ENCODE measurements around the gene PSTPIP2. TPM values are rescaled to one million over a fixed set of nuclear protein-coding genes. Genes with fewer than 3 reads are reported as not detected.
A peak's percentile ranks its signal among the peaks of the same experiment; 100 is the strongest.
"Not testable (repeated sequence)": the region's sequence is repeated elsewhere in the genome, so short reads cannot be mapped to it uniquely, and the experiment has no call there.

PSTPIP2 gene
- total RNA-seq, 2 experiments from 2014 or later, result 14.3 TPM

- H3K4me3 Mint-ChIP-seq, result peak overlapping the region; percentile 73
- H3K4me1 Mint-ChIP-seq (ENCODE audit: low read depth), result peaks cover 39% of the 10 kb centered on the region
- H3K36me3 Mint-ChIP-seq (ENCODE audit: low read depth), result peaks cover 10% of the 10 kb centered on the region
- intact Hi-C loops (cut with micrococcal nuclease), result loop anchor here (1.0 kb wide), 2 partner anchors 24 to 75 kb away; no protein-coding TSS in a partner anchor
- H3K27ac Mint-ChIP-seq, result peak overlapping the region; percentile 88
- no peaks in the 10 kb centered on the region for H3K27me3 Mint-ChIP-seq (ENCODE audit: low read depth)
- CTCF ChIA-PET, result interaction anchor here (0.7 to 3.2 kb wide), 5 partner anchors 16 to 439 kb away, joined by 3 to 12 read pairs (median 3); no protein-coding TSS in a partner anchor
- H3K9me3 Mint-ChIP-seq, result peaks cover 18% of the 10 kb centered on the region
- peak; percentile 41 for DNase-seq
Measured at GRCh38 chr18:45998244-45998643, 73.8 kb downstream of the PSTPIP2 start.

DNA sequence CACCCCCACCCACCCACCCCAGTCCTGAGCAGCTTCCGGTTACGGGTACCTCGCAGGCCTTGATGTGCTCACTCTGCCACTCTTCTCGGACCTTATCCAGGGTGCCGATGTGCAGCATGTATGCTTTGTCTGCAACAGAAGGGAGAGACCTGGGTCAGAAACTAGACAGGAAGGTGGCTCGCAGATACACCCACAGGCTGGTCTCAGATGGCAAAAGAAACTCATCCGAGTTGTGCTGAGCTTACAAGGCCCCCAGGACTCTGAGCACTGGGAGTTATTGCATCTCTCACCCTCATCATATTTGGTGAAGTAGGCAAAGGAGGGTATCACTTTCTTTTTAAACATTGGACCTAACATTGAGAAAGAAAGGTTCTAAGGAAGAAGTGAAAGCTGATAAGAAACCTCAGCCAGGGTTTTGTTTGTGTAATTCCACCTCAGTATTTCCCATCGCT is 74.3 kb downstream of the PSTPIP2 start:
- intact Hi-C loops (cut with micrococcal nuclease), result loop anchor here (1.0 kb wide), 4 partner anchors 16 to 76 kb away; no protein-coding TSS in a partner anchor
- peaks cover 39% of the 10 kb centered on the region for H3K4me1 Mint-ChIP-seq (ENCODE audit: low read depth)
- peak overlapping the region; percentile 73 for H3K4me3 Mint-ChIP-seq
- peaks cover 13% of the 10 kb centered on the region for H3K9me3 Mint-ChIP-seq
- no peaks in the 10 kb centered on the region for H3K27me3 Mint-ChIP-seq (ENCODE audit: low read depth)
- peaks cover 5% of the 10 kb centered on the region for H3K36me3 Mint-ChIP-seq (ENCODE audit: low read depth)
- CTCF ChIA-PET, result interaction anchor here (1.1 to 3.2 kb wide), 4 partner anchors 15 to 90 kb away, joined by 3 to 12 read pairs (median 6); no protein-coding TSS in a partner anchor
- H3K27ac Mint-ChIP-seq, result peak overlapping the region; percentile 88
- DNase-seq, result peak; percentile 45

DNA sequence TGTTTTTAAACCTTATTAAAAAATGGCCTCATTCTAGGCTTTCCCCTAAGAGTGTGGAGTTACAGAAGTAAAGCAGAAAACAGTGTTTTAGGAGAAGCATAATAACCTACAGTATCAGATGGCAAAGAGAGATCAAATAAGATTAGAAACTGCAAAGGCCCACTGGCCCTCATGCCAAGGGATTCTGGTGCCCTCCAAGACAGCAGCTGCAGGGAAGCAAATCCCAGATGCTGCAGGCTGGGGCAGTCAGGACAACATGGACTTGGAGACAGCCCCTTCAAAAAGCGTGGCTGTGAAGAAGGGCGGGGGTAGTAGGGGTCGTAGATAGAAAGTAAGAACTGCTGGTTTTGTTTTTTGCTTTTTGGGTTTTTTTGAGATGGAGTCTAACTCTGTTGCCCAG is 76.6 kb downstream of the PSTPIP2 start:
- peaks cover 4% of the 10 kb centered on the region for H3K36me3 Mint-ChIP-seq (ENCODE audit: low read depth)
- intact Hi-C loops (cut with micrococcal nuclease), result loop anchor here (2.0 kb wide), 1 partner anchor 15 kb away; no protein-coding TSS in a partner anchor
- no peaks in the 10 kb centered on the region for H3K27me3 Mint-ChIP-seq (ENCODE audit: low read depth)
- no peak overlapping the region for H3K27ac Mint-ChIP-seq
- CTCF ChIA-PET, result interaction anchor here (1.2 to 3.2 kb wide), 2 partner anchors 21 to 78 kb away, joined by 3 to 8 read pairs; no protein-coding TSS in a partner anchor
- peaks cover 34% of the 10 kb centered on the region for H3K4me1 Mint-ChIP-seq (ENCODE audit: low read depth)
- H3K4me3 Mint-ChIP-seq, result no peak overlapping the region
- no peaks in the 10 kb centered on the region for H3K9me3 Mint-ChIP-seq
- DNase-seq, result no peak

DNA sequence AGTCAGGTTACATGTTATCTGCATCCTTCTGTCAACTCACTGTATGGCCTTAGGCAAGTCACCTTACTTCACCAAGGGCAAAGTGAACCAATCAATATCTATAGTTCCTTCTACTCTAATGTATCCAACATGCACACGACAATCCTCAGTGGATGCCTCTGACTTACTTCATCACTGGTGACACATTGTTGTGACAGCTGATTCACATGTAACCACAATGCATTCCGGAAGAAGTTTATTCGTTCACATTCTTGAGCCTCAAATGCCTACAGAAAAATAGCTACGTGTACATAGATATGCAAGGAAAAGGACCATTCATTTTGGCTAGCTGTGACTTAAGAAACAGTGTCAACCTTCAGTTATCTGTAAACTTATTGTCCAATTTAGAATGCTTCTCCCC is 78.6 kb downstream of the PSTPIP2 start:
- no peak for DNase-seq
- Mint-ChIP-seq H3K27me3 (ENCODE audit: low read depth) (no peaks in the 10 kb centered on the region), H3K9me3 (peaks cover 3% of the 10 kb centered on the region), H3K4me3 (no peak overlapping the region), H3K4me1 (ENCODE audit: low read depth) (peaks cover 26% of the 10 kb centered on the region), H3K27ac (no peak overlapping the region), H3K36me3 (ENCODE audit: low read depth) (peaks cover 14% of the 10 kb centered on the region)
- CTCF ChIA-PET, result interaction anchor here (0.8 to 1.8 kb wide), 2 partner anchors 80 to 156 kb away, joined by 3 to 7 read pairs; no protein-coding TSS in a partner anchor
- intact Hi-C loops (cut with micrococcal nuclease), result no loop called here

DNA sequence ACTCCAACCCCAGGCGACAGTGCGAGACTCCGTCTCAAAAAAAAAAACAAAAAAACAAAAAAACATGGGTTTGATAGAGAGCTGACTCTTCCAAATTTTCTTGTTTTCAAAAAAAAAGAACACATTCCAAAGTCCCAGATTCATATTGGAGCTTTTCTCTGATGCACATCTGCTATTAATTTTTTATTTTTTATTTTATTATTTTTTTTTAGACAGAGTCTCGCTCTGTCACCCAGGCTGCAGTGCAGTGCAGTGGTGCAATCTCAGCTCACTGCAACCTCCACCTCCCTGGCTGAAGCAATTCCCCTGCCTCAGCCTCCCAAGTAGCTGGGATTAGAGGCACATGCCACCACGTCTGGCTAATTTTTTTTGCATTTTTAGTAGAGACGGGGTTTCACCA is 79.5 kb downstream of the PSTPIP2 start:
- CTCF ChIA-PET, result interaction anchor here (0.6 kb wide), 1 partner anchor 365 kb away, joined by 3 read pairs; no protein-coding TSS in a partner anchor
- H3K4me1 Mint-ChIP-seq (ENCODE audit: low read depth), result peaks cover 16% of the 10 kb centered on the region
- intact Hi-C loops (cut with micrococcal nuclease), result not testable (repeated sequence)

DNA sequence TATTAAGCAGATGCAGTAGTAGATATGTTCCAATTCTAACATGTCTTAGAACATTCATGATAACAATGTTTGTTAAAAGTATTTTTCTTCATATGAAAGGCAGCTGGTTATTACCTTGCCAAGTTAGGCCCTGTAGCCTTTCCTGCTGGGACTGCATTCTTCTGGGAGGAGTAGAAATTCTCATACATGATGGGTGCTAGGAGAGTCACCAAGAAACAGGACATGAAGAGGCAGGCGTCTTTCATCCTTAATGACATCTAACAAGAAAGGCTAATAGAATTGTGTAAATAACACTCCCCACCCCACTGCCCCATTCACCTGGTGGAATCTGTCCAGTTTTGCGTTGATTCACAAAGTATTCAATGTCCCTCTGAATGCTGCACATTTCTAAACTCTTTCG is 80.3 kb downstream of the PSTPIP2 start:
- CTCF ChIA-PET, result interaction anchor here (0.6 kb wide), 2 partner anchors 82 to 364 kb away, joined by 3 read pairs; no protein-coding TSS in a partner anchor
- no peak for DNase-seq
- Mint-ChIP-seq H3K36me3 (ENCODE audit: low read depth) (peaks cover 17% of the 10 kb centered on the region), H3K4me1 (ENCODE audit: low read depth) (peaks cover 11% of the 10 kb centered on the region), H3K27me3 (ENCODE audit: low read depth) (no peaks in the 10 kb centered on the region), H3K9me3 (peaks cover 3% of the 10 kb centered on the region), H3K4me3 (no peak overlapping the region), H3K27ac (no peak overlapping the region)
- intact Hi-C loops (cut with micrococcal nuclease), result no loop called here

More for the DNA sequence above, 79.5 kb downstream of the PSTPIP2 start:
- not testable (repeated sequence) for DNase-seq; H3K27me3 Mint-ChIP-seq (ENCODE audit: low read depth); H3K27ac Mint-ChIP-seq; H3K9me3 Mint-ChIP-seq; H3K4me3 Mint-ChIP-seq
- peaks cover 17% of the 10 kb centered on the region for H3K36me3 Mint-ChIP-seq (ENCODE audit: low read depth)

- no peak for DNase-seq
- peaks cover 3% of the 10 kb centered on the region for H3K9me3 Mint-ChIP-seq
- no peaks in the 10 kb centered on the region for H3K27me3 Mint-ChIP-seq (ENCODE audit: low read depth)
- H3K4me3 Mint-ChIP-seq, result no peak overlapping the region
- intact Hi-C loops (cut with micrococcal nuclease), result no loop called here
- CTCF ChIA-PET, result no interaction called here
- no peak overlapping the region for H3K27ac Mint-ChIP-seq
- peaks cover 11% of the 10 kb centered on the region for H3K36me3 Mint-ChIP-seq (ENCODE audit: low read depth)
- H3K4me1 Mint-ChIP-seq (ENCODE audit: low read depth), result no peaks in the 10 kb centered on the region
Measured at GRCh38 chr18:45984546-45985235, 87.4 kb downstream of the PSTPIP2 start.

DNA sequence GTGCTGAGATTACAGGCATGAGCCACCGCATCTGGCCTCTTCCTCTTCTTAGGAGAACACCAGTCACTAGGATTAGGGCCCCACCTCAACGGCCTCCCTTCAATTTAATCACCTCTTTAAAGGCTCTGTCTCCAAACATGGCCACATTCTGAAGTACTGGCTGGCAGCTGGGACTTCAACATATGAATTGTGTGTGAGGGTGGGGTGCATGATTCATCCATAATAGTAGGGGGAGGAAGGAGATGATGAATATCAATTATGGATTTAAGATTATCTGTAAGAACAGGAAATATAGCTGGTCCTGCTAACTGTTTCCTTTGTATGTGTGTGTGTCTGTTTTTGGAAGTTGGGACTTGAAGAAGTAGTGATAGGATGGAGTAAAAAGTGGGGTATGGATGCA is 90.2 kb downstream of the PSTPIP2 start:
- intact Hi-C loops (cut with micrococcal nuclease), result loop anchor here (2.0 kb wide), 1 partner anchor 13 kb away; no protein-coding TSS in a partner anchor
- DNase-seq, result no peak
- Mint-ChIP-seq H3K4me1 (ENCODE audit: low read depth) (no peaks in the 10 kb centered on the region), H3K36me3 (ENCODE audit: low read depth) (no peaks in the 10 kb centered on the region), H3K27me3 (ENCODE audit: low read depth) (no peaks in the 10 kb centered on the region), H3K4me3 (no peak overlapping the region), H3K9me3 (no peaks in the 10 kb centered on the region), H3K27ac (no peak overlapping the region)
- CTCF ChIA-PET, result interaction anchor here (1.2 kb wide), 1 partner anchor 16 kb away, joined by 3 read pairs; no protein-coding TSS in a partner anchor

GRCh38 chr18:45980229-45980628 is 91.8 kb downstream of the PSTPIP2 start:
- Mint-ChIP-seq H3K27ac (no peak overlapping the region), H3K9me3 (no peaks in the 10 kb centered on the region), H3K36me3 (ENCODE audit: low read depth) (no peaks in the 10 kb centered on the region), H3K4me1 (ENCODE audit: low read depth) (peaks cover 3% of the 10 kb centered on the region), H3K27me3 (ENCODE audit: low read depth) (no peaks in the 10 kb centered on the region), H3K4me3 (no peak overlapping the region)
- no peak for DNase-seq
- CTCF ChIA-PET, result interaction anchor here (0.7 kb wide), 1 partner anchor 93 kb away, joined by 4 read pairs; no protein-coding TSS in a partner anchor
- intact Hi-C loops (cut with micrococcal nuclease), result loop anchor here (2.0 kb wide), 1 partner anchor 15 kb away; no protein-coding TSS in a partner anchor

DNA sequence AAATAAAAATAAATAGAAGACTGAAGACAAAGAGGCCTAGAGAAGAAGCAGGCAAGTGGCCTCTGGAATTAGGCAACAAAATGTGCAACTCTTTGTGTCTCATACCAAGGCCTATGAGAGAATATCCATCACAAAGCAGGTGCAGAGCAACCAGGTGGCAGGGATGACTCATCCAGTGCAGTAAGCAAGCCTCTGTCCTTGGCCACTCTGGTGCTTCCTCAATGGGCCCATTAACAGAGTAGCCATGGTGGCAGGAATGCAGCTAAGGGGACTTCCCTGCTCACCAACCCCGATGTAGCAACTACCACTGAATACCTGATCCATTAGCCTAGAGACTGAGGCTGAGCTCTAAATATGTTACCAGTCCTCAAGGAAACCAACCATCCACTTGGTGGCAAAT is 94.0 kb downstream of the PSTPIP2 start:
- CTCF ChIA-PET, result interaction anchor here (6.1 kb wide), 1 partner anchor 95 kb away, joined by 53 read pairs; the partner anchor contains the start of gene PSTPIP2
- DNase-seq, result no peak
- H3K4me1 Mint-ChIP-seq (ENCODE audit: low read depth), result peaks cover 11% of the 10 kb centered on the region
- H3K27me3 Mint-ChIP-seq (ENCODE audit: low read depth), result no peaks in the 10 kb centered on the region
- H3K27ac Mint-ChIP-seq, result no peak overlapping the region
- no peaks in the 10 kb centered on the region for H3K36me3 Mint-ChIP-seq (ENCODE audit: low read depth)
- H3K9me3 Mint-ChIP-seq, result no peaks in the 10 kb centered on the region
- intact Hi-C loops (cut with micrococcal nuclease), result no loop called here
- no peak overlapping the region for H3K4me3 Mint-ChIP-seq

DNA sequence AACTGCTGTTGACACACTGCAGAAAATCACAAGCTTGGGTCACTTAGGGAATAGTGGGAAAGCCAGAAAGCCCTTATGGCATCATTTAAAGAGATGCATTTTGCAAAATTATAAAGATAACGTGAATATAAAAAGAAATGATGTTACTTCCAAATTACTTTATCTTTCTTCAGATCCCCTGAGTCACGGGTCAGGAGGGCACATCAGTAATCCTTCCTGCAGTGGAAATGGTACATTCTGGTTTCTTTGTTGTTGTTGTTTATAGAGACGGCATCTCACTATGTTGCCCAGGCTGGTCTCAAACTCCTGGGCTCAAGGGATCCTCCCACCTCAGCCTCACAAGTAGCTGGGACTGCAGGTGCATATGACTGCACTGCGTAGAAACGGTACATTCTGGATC is 95.1 kb downstream of the PSTPIP2 start:
- no peaks in the 10 kb centered on the region for H3K27me3 Mint-ChIP-seq (ENCODE audit: low read depth)
- no peak for DNase-seq
- no peak overlapping the region for H3K27ac Mint-ChIP-seq
- CTCF ChIA-PET, result interaction anchor here (0.7 to 6.1 kb wide), 2 partner anchors 87 to 96 kb away, joined by 3 to 53 read pairs; partner anchors contain the start of gene PSTPIP2
- H3K36me3 Mint-ChIP-seq (ENCODE audit: low read depth), result no peaks in the 10 kb centered on the region
- H3K4me1 Mint-ChIP-seq (ENCODE audit: low read depth), result peaks cover 14% of the 10 kb centered on the region
- no peak overlapping the region for H3K4me3 Mint-ChIP-seq
- intact Hi-C loops (cut with micrococcal nuclease), result no loop called here
- no peaks in the 10 kb centered on the region for H3K9me3 Mint-ChIP-seq

- H3K27ac Mint-ChIP-seq, result no peak overlapping the region
- no peak for DNase-seq
Measured at GRCh38 chr18:45976566-45976965, 95.5 kb downstream of the PSTPIP2 start.

More at GRCh38 chr18:45976566-45976965, 95.5 kb downstream of the PSTPIP2 start:
- Mint-ChIP-seq H3K4me3 (no peak overlapping the region), H3K27me3 (ENCODE audit: low read depth) (no peaks in the 10 kb centered on the region), H3K9me3 (no peaks in the 10 kb centered on the region), H3K4me1 (ENCODE audit: low read depth) (peaks cover 14% of the 10 kb centered on the region), H3K36me3 (ENCODE audit: low read depth) (no peaks in the 10 kb centered on the region)
- CTCF ChIA-PET, result interaction anchor here (0.7 to 6.1 kb wide), 3 partner anchors 87 to 306 kb away, joined by 3 to 53 read pairs (median 3); partner anchors contain the start of gene PSTPIP2
- intact Hi-C loops (cut with micrococcal nuclease), result no loop called here

Data from activated naive CD4-positive, alpha-beta T cell treated with anti-CD3 and anti-CD28 coated beads for 36 hours (primary cell).